D721Med (cell line): Measurements from ENCODE around the gene TRIM67.

ENCODE experiments used
- DNase-seq: peaks from one replicate; pipeline ENCODE4 v3.0.0; 2011; ENCODE audit warnings: low spot score; ENCODE audit not compliant: insufficient read length
- FAIRE-seq: peaks from 2 replicates; lab custom pipeline; 2011; peaks lifted over from hg19 to GRCh38; lab: Jason Lieb, UNC
- TF ChIP-seq, protein P1 (sequence below): IDR thresholded peaks from 2 replicates; pipeline ENCODE4 v1.5.1; 2012; ENCODE audit warnings: mild to moderate bottlenecking, control low read depth; ENCODE audit not compliant: insufficient read depth; ENCODE audit errors: missing control alignments

The TRIM67 gene

GRCh38 chr1:231182317-231182716, 20.5 kb downstream of the TRIM67 start:
- no peak for DNase-seq
- no peak for FAIRE-seq
- TF ChIP-seq, protein P1, sequence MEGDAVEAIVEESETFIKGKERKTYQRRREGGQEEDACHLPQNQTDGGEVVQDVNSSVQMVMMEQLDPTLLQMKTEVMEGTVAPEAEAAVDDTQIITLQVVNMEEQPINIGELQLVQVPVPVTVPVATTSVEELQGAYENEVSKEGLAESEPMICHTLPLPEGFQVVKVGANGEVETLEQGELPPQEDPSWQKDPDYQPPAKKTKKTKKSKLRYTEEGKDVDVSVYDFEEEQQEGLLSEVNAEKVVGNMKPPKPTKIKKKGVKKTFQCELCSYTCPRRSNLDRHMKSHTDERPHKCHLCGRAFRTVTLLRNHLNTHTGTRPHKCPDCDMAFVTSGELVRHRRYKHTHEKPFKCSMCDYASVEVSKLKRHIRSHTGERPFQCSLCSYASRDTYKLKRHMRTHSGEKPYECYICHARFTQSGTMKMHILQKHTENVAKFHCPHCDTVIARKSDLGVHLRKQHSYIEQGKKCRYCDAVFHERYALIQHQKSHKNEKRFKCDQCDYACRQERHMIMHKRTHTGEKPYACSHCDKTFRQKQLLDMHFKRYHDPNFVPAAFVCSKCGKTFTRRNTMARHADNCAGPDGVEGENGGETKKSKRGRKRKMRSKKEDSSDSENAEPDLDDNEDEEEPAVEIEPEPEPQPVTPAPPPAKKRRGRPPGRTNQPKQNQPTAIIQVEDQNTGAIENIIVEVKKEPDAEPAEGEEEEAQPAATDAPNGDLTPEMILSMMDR, result no peak

GRCh38 chr1:231183639-231184590, 22.1 kb downstream of the TRIM67 start:
- TF ChIP-seq, protein P1, result no peak

GRCh38 chr1:231184891-231185290, 23.0 kb downstream of the TRIM67 start:
- DNase-seq (no peak), FAIRE-seq (no peak)
- TF ChIP-seq, protein P1, result no peak

More at GRCh38 chr1:231183639-231184590, 22.1 kb downstream of the TRIM67 start:
- DNase-seq (no peak), FAIRE-seq (no peak)

DNA sequence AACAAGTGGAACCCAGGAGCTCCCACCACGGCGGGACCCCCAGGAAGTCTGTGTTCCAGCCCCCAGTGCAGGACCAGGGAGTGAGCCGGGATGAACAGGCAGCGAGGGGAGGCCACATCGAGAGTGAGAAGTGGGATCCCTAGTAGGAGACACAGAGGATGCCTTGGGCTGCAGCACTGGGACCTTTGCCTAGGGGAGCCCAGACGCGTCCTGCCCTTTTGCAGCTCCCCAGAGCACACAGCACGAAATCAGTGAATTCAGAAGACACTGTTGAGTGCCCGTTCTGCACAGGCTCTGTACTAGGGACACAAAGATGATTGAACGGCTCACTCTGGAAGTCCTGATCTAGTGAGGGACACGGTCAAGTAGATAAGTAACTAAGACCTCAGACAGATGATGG, 23.5 kb downstream of the TRIM67 start:
- FAIRE-seq (no peak), DNase-seq (no peak)
- TF ChIP-seq, protein P1, result no peak

DNA sequence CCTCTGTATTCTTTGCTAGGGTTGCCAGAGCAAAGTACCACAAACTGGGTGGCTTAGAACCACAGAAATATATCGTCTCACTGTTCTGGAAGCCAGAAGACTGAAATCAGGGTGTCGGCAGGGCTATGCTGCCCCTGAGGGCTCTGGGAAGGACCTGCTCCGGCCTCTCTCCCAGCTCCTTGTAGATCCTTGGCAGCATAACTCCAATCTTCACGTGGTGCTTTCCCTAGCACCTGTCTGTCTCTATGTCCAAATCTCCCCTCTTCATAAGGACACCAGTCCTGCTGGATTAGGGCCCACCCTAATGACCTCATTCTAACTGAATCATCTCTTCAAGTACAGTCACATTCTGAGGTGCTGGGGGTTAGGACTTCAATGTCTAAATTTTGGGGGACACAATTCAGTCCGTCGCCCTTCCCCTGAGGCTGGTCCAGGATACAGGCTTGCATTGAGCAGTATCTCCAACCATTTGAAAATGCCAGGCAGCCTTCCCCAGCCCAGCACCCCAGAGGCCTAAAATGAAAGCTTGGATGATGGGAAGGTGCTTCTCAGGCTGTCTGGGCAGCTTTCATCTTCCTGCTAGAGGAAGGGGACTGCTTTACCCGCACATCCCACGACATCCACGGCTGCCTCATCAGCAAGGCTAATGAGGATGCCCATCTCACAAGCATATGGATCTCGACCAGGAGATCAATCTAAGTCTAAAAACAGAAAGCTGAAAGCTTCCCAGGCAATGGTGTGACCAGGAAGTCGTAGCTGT, 24.7 kb downstream of the TRIM67 start:
- TF ChIP-seq, protein P1, result no peak
- FAIRE-seq (no peak), DNase-seq (no peak)

GRCh38 chr1:231187571-231187970, 25.7 kb downstream of the TRIM67 start:
- FAIRE-seq (no peak), DNase-seq (no peak)
- TF ChIP-seq, protein P1, result no peak
